ENCODE measurements around the gene PCA3. TPM values are rescaled to one million over a fixed set of nuclear protein-coding genes. Genes with fewer than 3 reads are reported as not detected.

PCA3 gene
- total and polyA plus RNA-seq, 4 donors = 0.33 to 0.92 (median 0.58) TPM

GRCh38 chr9:76720245-76720644, 44.0 kb upstream of the PCA3 start:
- Histone ChIP-seq H3K4me3 (ENCODE audit: low read depth in 1 of 3, low read length in 3 of 3) (no peak overlapping the region), H3K27ac (ENCODE audit: low read depth in 1 of 2, low read length in 2 of 2) (no peak overlapping the region), H3K36me3 (ENCODE audit: control insufficient read depth in 4 of 4, insufficient read depth in 3 of 4, low read depth in 1 of 4, low read length in 3 of 4) (no peaks in the 10 kb centered on the region), H3K9ac (ENCODE audit: low read depth in 1 of 2, low read length in 2 of 2) (no peak overlapping the region), H3K27me3 (ENCODE audit: control insufficient read depth in 4 of 4, insufficient read depth in 4 of 4, low read length in 3 of 4) (no peaks in the 10 kb centered on the region), H3K4me1 (ENCODE audit: control insufficient read depth in 4 of 4, insufficient read depth in 4 of 4, low read length in 3 of 4) (no peaks in the 10 kb centered on the region), H3K9me3 (ENCODE audit: control insufficient read depth in 4 of 4, low read length in 3 of 4) (no peaks in the 10 kb centered on the region)
- DNase-seq (ENCODE audit: low spot score) = no peak
- TF ChIP-seq REST (IDR thresholded peaks at IDR 0.05) = no peak
- no peak for TF ChIP-seq HNF4G (IDR thresholded peaks at IDR 0.05)
- TF ChIP-seq FOXA2 (IDR thresholded peaks at IDR 0.05) = no peak
- 57% methylated on average over 3 of the region's 3 CpGs for WGBS

- Histone ChIP-seq H3K27ac (ENCODE audit: low read depth in 1 of 2, low read length in 2 of 2) (no peak overlapping the region), H3K4me3 (ENCODE audit: low read depth in 1 of 3, low read length in 3 of 3) (no peak overlapping the region), H3K4me1 (ENCODE audit: control insufficient read depth in 4 of 4, insufficient read depth in 4 of 4, low read length in 3 of 4) (no peaks in the 10 kb centered on the region), H3K27me3 (ENCODE audit: control insufficient read depth in 4 of 4, insufficient read depth in 4 of 4, low read length in 3 of 4) (no peaks in the 10 kb centered on the region), H3K9ac (ENCODE audit: low read depth in 1 of 2, low read length in 2 of 2) (no peak overlapping the region), H3K9me3 (ENCODE audit: control insufficient read depth in 4 of 4, low read length in 3 of 4) (no peaks in the 10 kb centered on the region), H3K36me3 (ENCODE audit: control insufficient read depth in 4 of 4, insufficient read depth in 3 of 4, low read depth in 1 of 4, low read length in 3 of 4) (no peaks in the 10 kb centered on the region)
- no peak for DNase-seq (ENCODE audit: low spot score)
- 42% methylated on average over 4 of the region's 4 CpGs for WGBS
- no peak for TF ChIP-seq FOXA1 (IDR thresholded peaks at IDR 0.05)
- no peak for TF ChIP-seq HNF4A (conservative IDR thresholded peaks at IDR 0.05)
- no peak for TF ChIP-seq RAD21 (IDR thresholded peaks at IDR 0.05)
- TF ChIP-seq GABPA (IDR thresholded peaks at IDR 0.05 in 1 of 2, conservative IDR thresholded peaks at IDR 0.05 in 1 of 2) = no peak
- no peak for TF ChIP-seq CTCF (IDR thresholded peaks at IDR 0.05; ENCODE audit: low read depth, low read length, missing input control)
- no peak for TF ChIP-seq SP1 (IDR thresholded peaks at IDR 0.05)
- TF ChIP-seq ZBTB33 (IDR thresholded peaks at IDR 0.05) = no peak
- no peak for TF ChIP-seq RXRA (IDR thresholded peaks at IDR 0.05)
- TF ChIP-seq NR2F2 (IDR thresholded peaks at IDR 0.05) = no peak
- no peak for TF ChIP-seq MAX (IDR thresholded peaks at IDR 0.05)
- no peak for TF ChIP-seq FOXA2 (IDR thresholded peaks at IDR 0.05)
- TF ChIP-seq, protein P1, sequence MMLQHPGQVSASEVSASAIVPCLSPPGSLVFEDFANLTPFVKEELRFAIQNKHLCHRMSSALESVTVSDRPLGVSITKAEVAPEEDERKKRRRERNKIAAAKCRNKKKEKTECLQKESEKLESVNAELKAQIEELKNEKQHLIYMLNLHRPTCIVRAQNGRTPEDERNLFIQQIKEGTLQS (IDR thresholded peaks at IDR 0.05) = no peak
- no peak for TF ChIP-seq EGR1 (IDR thresholded peaks at IDR 0.05; ENCODE audit: low read depth in 2 of 2)
- TF ChIP-seq HNF4G (IDR thresholded peaks at IDR 0.05) = no peak
- no peak for TF ChIP-seq JUND (IDR thresholded peaks at IDR 0.05)
These were observed 39.2 kb upstream of the PCA3 start for GRCh38 chr9:76725011-76725546.

Measured in liver (tissue), 9 donors.